BLaER1 (cell line): Measurements from ENCODE around the gene LMTK3.
"Not testable (repeated sequence)": the region's sequence is repeated elsewhere in the genome, so short reads cannot be mapped to it uniquely, and the experiment has no call there.

Experiments used
- H3K27ac ChIP-seq: shearing (Covaris generic); formaldehyde crosslinking; 2 replicates; pipeline ENCODE4 v1.8.1; 2022
- H3K27me3 ChIP-seq: shearing (Covaris generic); formaldehyde crosslinking; 2 replicates; pipeline ENCODE4 v1.8.1; 2022
- H3K36me3 ChIP-seq: shearing (Covaris generic); formaldehyde crosslinking; 2 replicates; pipeline ENCODE4 v1.8.1; 2022
- H3K4me1 ChIP-seq: shearing (Covaris generic); formaldehyde crosslinking; 2 replicates; pipeline ENCODE4 v1.8.1; 2022
- H3K4me2 ChIP-seq: shearing (Covaris generic); formaldehyde crosslinking; 2 replicates; pipeline ENCODE4 v1.8.1; 2022
- H3K4me3 ChIP-seq: shearing (Covaris generic); formaldehyde crosslinking; 2 replicates; pipeline ENCODE4 v1.8.1; 2022
- H3K9ac ChIP-seq: shearing (Covaris generic); formaldehyde crosslinking; 2 replicates; pipeline ENCODE4 v1.8.1; 2022
- H3K9me3 ChIP-seq: shearing (Covaris generic); formaldehyde crosslinking; 2 replicates; pipeline ENCODE4 v1.8.1; 2022
- H4K20me1 ChIP-seq: shearing (Covaris generic); formaldehyde crosslinking; 2 replicates; pipeline ENCODE4 v1.8.1; 2022
- Cebpa-rat ChIP-seq: shearing (Covaris generic); IDR thresholded peaks from 2 replicates; pipeline ENCODE4 v1.8.1; 2022

The LMTK3 gene

DNA sequence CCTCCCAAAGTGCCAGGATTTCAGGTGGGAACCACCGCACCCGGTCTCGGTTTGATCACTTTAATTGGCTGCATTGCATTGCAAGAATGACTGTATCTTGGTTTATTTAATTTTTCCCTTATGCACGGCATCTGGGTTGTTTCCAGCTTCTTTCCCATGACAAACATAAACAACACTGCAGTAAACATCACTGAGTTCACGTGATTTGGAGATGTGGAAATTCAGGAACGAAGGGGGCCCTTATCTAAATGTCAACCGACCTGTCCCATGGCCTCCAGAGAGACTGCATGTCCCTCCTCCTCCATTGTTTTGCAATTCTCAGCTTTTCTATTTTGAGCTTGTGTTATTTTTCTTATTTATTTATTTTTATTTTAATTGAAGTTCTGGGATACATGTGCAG lies 25.9 kb upstream of the LMTK3 start:
- no peaks in the 10 kb centered on the region for H3K9me3 ChIP-seq
- no peak overlapping the region for H3K27ac ChIP-seq
- no peak overlapping the region for H3K4me3 ChIP-seq
- H3K4me2 ChIP-seq: no peak overlapping the region
- H3K4me1 ChIP-seq: peaks cover 4% of the 10 kb centered on the region; the same call in 1 of the 2 replicates
- no peaks in the 10 kb centered on the region for H4K20me1 ChIP-seq
- TF ChIP-seq Cebpa-rat: no peak
- no peak overlapping the region for H3K9ac ChIP-seq
- H3K27me3 ChIP-seq: no peaks in the 10 kb centered on the region
- no peaks in the 10 kb centered on the region for H3K36me3 ChIP-seq

DNA sequence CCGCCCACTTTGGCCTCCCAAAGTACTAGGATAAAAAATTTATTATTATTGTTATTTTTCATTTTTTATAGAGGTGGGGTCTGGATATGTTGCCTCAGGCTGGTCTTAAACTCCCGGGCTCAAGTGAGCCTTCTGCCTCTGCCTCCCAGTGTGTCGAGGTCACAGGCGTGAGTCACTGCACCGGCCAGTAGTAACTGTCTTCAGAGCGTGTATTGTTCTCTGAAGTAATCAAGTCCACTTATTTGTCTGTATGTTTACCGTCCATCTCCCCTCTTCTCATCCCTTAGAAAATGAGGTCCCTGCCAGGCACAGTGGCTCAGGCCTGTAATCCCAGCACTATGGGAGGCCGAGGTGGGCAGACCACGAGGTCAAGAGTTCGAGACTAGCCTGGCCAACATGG lies 22.1 kb upstream of the LMTK3 start:
- Histone ChIP-seq H3K36me3 (no peaks in the 10 kb centered on the region), H3K27ac (no peak overlapping the region), H4K20me1 (no peaks in the 10 kb centered on the region), H3K27me3 (no peaks in the 10 kb centered on the region), H3K9ac (no peak overlapping the region), H3K4me1 (peaks cover 4% of the 10 kb centered on the region; the same call in 1 of the 2 replicates), H3K4me3 (no peak overlapping the region), H3K4me2 (no peak overlapping the region), H3K9me3 (peaks cover 10% of the 10 kb centered on the region)
- no peak for TF ChIP-seq Cebpa-rat

DNA sequence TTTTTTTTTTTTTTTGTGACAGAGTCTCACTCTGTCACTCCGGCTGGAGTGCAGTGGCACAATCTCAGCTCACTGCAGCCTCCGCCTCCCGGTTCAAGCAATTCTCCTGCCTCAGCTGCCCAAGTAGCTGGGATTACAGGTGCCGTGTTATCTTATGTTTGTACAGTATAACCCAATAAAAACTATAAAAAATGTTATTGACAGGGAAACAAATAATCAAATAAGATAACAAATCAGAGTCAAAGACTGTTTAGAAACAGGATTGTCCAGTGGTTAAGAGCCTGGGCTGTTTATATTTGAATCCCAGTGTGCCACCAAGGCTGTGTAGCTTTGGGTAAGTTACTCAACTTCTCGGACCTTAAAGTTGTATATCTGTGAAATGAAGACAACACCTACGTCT lies 19.1 kb upstream of the LMTK3 start:
- Histone ChIP-seq H3K27ac (no peak overlapping the region), H3K4me3 (no peak overlapping the region), H3K27me3 (no peaks in the 10 kb centered on the region), H3K4me1 (no peaks in the 10 kb centered on the region), H3K9ac (no peak overlapping the region), H3K4me2 (no peak overlapping the region), H3K9me3 (peaks cover 36% of the 10 kb centered on the region), H4K20me1 (no peaks in the 10 kb centered on the region), H3K36me3 (no peaks in the 10 kb centered on the region)
- no peak for TF ChIP-seq Cebpa-rat

DNA sequence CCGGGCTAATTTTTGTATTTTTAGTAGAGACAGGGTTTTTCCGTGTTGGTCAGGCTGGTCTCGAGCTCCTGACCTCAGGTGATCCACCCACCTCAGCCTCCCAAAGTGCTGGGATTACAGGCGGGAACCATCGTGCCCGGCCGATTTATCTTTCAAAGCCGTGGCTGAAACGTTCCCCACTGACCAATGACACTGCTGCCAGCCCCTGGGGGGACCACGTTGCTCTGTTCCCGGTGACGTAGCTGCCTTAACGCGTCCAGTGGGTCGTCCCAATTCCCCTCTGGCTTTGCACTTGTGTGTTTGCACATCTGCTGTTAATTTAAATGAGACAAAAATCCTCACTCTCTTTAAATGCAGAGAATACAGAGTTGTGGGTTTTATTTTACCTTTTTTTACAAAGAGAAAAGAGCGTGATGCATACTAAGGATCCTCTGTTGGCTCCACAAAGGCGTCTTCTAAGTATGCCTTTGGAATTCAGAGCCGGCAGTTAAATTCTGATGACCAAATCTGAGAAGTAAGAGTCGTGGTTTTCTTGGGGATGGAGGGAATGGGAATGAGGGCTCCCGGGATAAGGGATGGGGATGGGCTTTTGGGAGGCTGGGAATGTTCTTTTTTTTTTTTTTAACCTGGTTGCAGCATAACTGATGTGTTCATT lies 18.6 kb upstream of the LMTK3 start:
- no peaks in the 10 kb centered on the region for H4K20me1 ChIP-seq
- no peaks in the 10 kb centered on the region for H3K36me3 ChIP-seq
- H3K4me3 ChIP-seq: no peak overlapping the region
- no peaks in the 10 kb centered on the region for H3K4me1 ChIP-seq
- TF ChIP-seq Cebpa-rat: no peak
- no peak overlapping the region for H3K4me2 ChIP-seq
- H3K27ac ChIP-seq: no peak overlapping the region
- no peak overlapping the region for H3K9ac ChIP-seq
- peaks cover 37% of the 10 kb centered on the region for H3K9me3 ChIP-seq
- no peaks in the 10 kb centered on the region for H3K27me3 ChIP-seq

DNA sequence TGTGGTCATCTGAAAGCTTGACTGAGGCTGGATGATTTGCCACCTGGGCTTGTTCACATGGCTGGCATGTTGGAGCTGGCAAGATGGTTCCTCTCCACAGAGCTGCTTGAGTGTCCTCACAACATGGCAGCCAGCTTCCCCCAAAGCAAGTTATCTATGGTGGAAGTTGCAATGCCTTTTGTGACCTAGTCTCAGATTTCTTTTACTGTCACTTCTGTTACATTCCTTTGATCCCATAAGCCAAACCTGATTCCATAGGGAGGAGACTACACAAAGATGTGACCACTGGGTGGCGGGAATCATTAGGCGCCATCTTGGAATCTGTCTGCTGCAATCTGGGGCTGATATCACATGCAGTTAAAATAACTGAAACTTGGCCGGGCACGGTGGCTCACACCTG lies 17.5 kb upstream of the LMTK3 start:
- Histone ChIP-seq H3K27me3 (no peaks in the 10 kb centered on the region), H3K4me3 (no peak overlapping the region), H3K36me3 (no peaks in the 10 kb centered on the region), H3K9ac (no peak overlapping the region), H4K20me1 (no peaks in the 10 kb centered on the region), H3K4me1 (no peaks in the 10 kb centered on the region), H3K9me3 (peaks cover 47% of the 10 kb centered on the region), H3K27ac (no peak overlapping the region), H3K4me2 (no peak overlapping the region)
- no peak for TF ChIP-seq Cebpa-rat

DNA sequence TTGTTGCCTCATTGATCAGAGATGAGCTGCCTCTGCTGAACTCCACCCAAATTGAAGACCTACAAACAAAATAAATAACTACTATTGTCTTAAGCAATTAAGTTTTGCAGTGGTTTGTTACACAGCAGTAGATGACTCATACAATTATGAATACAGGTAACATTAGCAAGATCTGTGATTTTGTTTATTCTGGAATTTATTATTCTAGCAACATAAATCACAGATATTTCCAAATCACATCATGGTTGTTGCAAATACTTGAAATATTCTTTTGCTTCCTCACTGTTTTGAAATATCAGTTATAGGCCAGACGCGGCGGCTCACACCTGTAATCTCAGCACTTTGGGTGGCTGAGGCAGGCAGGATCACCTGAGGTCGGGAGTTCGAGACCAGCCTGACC lies 13.1 kb upstream of the LMTK3 start:
- Histone ChIP-seq H3K27ac (no peak overlapping the region), H3K27me3 (no peaks in the 10 kb centered on the region), H3K4me3 (no peak overlapping the region), H3K4me2 (no peak overlapping the region), H3K36me3 (no peaks in the 10 kb centered on the region), H3K9ac (no peak overlapping the region), H3K4me1 (peaks cover 4% of the 10 kb centered on the region; the same call in 1 of the 2 replicates), H3K9me3 (peaks cover 50% of the 10 kb centered on the region), H4K20me1 (no peaks in the 10 kb centered on the region)
- TF ChIP-seq Cebpa-rat: no peak

DNA sequence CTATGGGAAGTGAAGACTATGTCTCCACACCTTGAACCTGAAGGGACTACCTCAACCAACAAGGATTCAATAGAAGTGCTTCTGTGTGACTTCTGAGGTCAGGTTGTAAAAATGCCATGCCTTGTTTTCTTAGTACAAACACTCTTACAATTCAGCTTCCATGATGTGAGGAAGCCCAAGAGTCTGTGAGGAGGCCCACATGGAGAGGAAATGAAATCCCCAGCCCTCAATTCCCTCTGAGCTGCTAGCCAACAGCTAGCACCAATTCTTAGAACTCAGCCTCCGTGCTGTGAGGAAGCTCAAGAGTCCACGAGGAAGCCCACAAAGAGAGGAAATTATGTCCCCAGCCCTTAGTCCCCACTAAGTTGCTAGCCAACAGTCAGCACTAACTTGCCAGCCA lies 12.6 kb upstream of the LMTK3 start:
- peaks cover 44% of the 10 kb centered on the region for H3K9me3 ChIP-seq
- H3K4me1 ChIP-seq: peaks cover 5% of the 10 kb centered on the region; the same call in 1 of the 2 replicates
- no peaks in the 10 kb centered on the region for H3K36me3 ChIP-seq
- no peak overlapping the region for H3K4me2 ChIP-seq
- no peaks in the 10 kb centered on the region for H3K27me3 ChIP-seq
- no peak overlapping the region for H3K27ac ChIP-seq
- TF ChIP-seq Cebpa-rat: no peak
- H3K9ac ChIP-seq: no peak overlapping the region
- no peak overlapping the region for H3K4me3 ChIP-seq
- no peaks in the 10 kb centered on the region for H4K20me1 ChIP-seq

DNA sequence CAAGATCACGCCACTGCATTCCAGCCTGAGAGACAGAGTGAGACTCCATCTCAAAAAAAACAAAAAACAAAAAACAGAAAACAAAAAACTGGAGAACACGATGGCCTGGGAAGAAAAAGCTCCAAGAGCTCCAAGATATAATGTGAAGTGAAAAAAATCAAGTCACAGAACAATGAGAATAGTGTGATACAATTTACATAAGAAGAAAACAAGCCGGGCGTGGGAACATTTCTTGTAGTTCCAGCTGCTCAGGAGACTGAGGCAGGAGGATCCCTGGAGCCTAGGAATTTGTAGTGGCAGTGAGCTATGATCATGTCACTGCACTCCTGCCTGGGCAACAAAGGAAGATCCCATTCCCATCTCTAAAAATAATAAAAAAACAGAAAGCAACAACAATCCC lies 8.5 kb upstream of the LMTK3 start:
- H3K27ac ChIP-seq: no peak overlapping the region
- H3K9ac ChIP-seq: no peak overlapping the region
- no peaks in the 10 kb centered on the region for H3K27me3 ChIP-seq
- H3K4me2 ChIP-seq: peak overlapping the region; percentile 12; the same call in 1 of the 2 replicates
- H3K4me3 ChIP-seq: no peak overlapping the region
- TF ChIP-seq Cebpa-rat: no peak
- peaks cover 18% of the 10 kb centered on the region for H3K4me1 ChIP-seq
- H4K20me1 ChIP-seq: no peaks in the 10 kb centered on the region
- peaks cover 12% of the 10 kb centered on the region for H3K9me3 ChIP-seq
- no peaks in the 10 kb centered on the region for H3K36me3 ChIP-seq

DNA sequence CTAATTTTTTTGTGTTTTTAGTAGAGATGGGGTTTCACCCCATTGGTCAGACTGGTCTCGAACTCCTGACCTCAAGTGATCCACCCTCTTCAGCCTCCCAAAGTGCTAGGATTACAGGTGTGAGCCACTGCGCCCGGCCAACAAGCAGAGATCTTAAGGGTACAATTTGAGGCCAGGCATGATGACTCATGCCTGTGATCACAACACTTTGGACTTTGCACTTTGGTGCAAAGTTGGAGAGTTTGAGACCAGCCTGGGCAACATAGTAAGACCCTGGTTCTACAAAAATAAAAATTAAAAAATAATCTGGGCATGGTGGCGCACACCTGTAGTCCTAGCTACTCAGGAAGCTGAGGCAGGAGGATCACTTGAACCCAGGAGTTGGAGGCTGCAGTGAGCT lies 7.8 kb upstream of the LMTK3 start:
- Histone ChIP-seq H3K4me1 (peaks cover 18% of the 10 kb centered on the region), H3K4me2 (0 out of 2 replicates have a peak overlapping the region, but pooled peaks have one; percentile 12)
- not testable (repeated sequence) for H3K9me3 ChIP-seq, H3K27ac ChIP-seq, H3K27me3 ChIP-seq, H3K9ac ChIP-seq, H3K36me3 ChIP-seq, H4K20me1 ChIP-seq, H3K4me3 ChIP-seq

DNA sequence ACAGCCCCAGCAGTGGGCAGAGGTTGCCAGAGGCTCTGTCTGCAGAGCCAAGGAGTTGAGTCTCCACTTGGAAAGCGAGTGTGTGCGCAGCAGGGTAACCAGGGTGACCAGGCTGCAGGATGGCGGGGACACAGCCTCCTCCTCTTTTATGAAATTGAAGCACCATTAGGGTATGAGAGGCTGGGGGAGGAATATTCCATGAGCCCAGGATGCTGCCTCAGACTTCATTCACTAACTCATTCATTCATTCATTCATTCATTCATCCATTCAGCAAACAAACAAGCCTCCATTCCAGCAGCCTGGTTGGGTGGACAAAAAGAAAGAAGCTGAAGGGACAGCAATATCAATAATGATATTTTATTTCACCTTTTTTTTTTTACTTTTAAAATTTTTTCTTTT lies 6.6 kb upstream of the LMTK3 start:
- no peak for TF ChIP-seq Cebpa-rat
- H3K4me3 ChIP-seq: no peak overlapping the region
- H4K20me1 ChIP-seq: no peaks in the 10 kb centered on the region
- peaks cover 25% of the 10 kb centered on the region for H3K4me1 ChIP-seq
- no peaks in the 10 kb centered on the region for H3K9me3 ChIP-seq
- H3K9ac ChIP-seq: no peak overlapping the region
- H3K36me3 ChIP-seq: no peaks in the 10 kb centered on the region
- H3K27ac ChIP-seq: no peak overlapping the region
- H3K27me3 ChIP-seq: peaks cover under 1% of the 10 kb centered on the region; the same call in 1 of the 2 replicates
- no peak overlapping the region for H3K4me2 ChIP-seq

DNA sequence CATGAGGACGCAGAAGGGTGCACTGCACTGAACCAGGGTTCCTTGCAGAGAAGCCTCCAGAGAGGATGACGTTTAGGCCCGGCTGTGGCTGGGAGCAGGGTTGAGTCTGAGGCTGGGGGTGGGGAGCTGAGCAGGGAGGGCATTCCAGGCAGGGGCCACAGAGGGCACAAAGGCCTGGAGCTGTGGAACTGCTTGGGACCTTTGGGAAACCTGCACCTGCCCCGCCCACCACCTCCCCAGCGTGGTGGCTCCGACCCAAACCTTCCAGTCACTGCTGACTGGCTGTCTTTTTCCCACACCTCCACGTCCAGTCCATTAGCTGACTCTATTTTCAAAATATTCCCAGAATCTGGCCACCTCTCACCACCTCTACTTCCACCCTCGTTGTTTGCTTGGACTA lies 4.9 kb upstream of the LMTK3 start:
- Histone ChIP-seq H3K27me3 (peaks cover 14% of the 10 kb centered on the region; the same call in 1 of the 2 replicates), H3K4me1 (peaks cover 38% of the 10 kb centered on the region), H4K20me1 (no peaks in the 10 kb centered on the region), H3K9me3 (no peaks in the 10 kb centered on the region), H3K27ac (no peak overlapping the region), H3K9ac (no peak overlapping the region), H3K36me3 (no peaks in the 10 kb centered on the region), H3K4me2 (peak overlapping the region; percentile 34; the same call in 1 of the 2 replicates), H3K4me3 (no peak overlapping the region)
- TF ChIP-seq Cebpa-rat: no peak
